ENCODE results near the gene PRTG. TPM values are rescaled to one million over a fixed set of nuclear protein-coding genes. Genes with fewer than 3 reads are reported as not detected.
"Not testable (repeated sequence)": the region's sequence is repeated elsewhere in the genome, so short reads cannot be mapped to it uniquely, and the experiment has no call there.

Gene PRTG
- total RNA-seq, 1 experiment from 2014 or later: not detected

GRCh38 chr15:55740359-55740878 lies 2.5 kb downstream of the PRTG start:
- Histone ChIP-seq H3K27me3 (ENCODE audit: low read length) (no peaks in the 10 kb centered on the region), H3K9ac (ENCODE audit: low read length) (no peak overlapping the region), H3K4me3 (ENCODE audit: low read length) (no peak overlapping the region), H3K79me2 (ENCODE audit: low read length) (no peaks in the 10 kb centered on the region), H3K9me2 (replicated peaks; ENCODE audit: insufficient read depth, low read length) (no peaks in the 10 kb centered on the region), H4K20me1 (ENCODE audit: insufficient read depth, low read depth, low read length) (no peaks in the 10 kb centered on the region), H3K9me3 (ENCODE audit: low read length) (no peaks in the 10 kb centered on the region), H3K36me3 (ENCODE audit: insufficient read depth, low read length) (no peaks in the 10 kb centered on the region), H3K4me1 (ENCODE audit: low read length) (no peaks in the 10 kb centered on the region), H3K27ac (ENCODE audit: low read length) (no peak overlapping the region), H2AFZ (ENCODE audit: low read length) (no peak overlapping the region), H3K4me2 (ENCODE audit: low read depth, low read length, poor library complexity, severe bottlenecking) (no peak overlapping the region)
- DNase-seq: no peak

DNA sequence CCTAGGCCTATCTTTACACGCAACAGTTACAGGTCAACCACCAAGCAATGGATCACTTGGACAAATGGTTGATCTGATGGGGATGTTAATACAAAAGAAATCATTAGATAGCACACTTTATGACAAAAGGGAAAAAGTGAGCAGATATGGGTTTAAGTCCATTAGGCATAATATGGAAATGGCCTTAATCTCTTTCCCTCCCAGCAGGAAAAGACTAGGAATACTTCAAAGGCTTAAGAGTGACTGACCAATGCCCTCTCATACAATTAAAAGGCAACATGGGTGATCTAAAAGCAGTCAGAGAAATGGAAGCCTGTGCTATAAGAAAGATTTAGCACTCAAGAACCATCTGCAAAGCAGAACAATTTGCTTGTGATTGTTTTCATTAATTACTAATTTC lies 3.3 kb downstream of the PRTG start:
- Histone ChIP-seq H3K9ac (ENCODE audit: low read length) (no peak overlapping the region), H3K9me2 (replicated peaks; ENCODE audit: insufficient read depth, low read length) (no peaks in the 10 kb centered on the region), H3K36me3 (ENCODE audit: insufficient read depth, low read length) (no peaks in the 10 kb centered on the region), H3K9me3 (ENCODE audit: low read length) (no peaks in the 10 kb centered on the region), H3K27ac (ENCODE audit: low read length) (no peak overlapping the region), H2AFZ (ENCODE audit: low read length) (no peak overlapping the region), H3K4me2 (ENCODE audit: low read depth, low read length, poor library complexity, severe bottlenecking) (no peak overlapping the region), H3K27me3 (ENCODE audit: low read length) (no peaks in the 10 kb centered on the region), H3K79me2 (ENCODE audit: low read length) (no peaks in the 10 kb centered on the region), H3K4me3 (ENCODE audit: low read length) (no peak overlapping the region), H4K20me1 (ENCODE audit: insufficient read depth, low read depth, low read length) (no peaks in the 10 kb centered on the region), H3K4me1 (ENCODE audit: low read length) (no peaks in the 10 kb centered on the region)
- DNase-seq: no peak

DNA sequence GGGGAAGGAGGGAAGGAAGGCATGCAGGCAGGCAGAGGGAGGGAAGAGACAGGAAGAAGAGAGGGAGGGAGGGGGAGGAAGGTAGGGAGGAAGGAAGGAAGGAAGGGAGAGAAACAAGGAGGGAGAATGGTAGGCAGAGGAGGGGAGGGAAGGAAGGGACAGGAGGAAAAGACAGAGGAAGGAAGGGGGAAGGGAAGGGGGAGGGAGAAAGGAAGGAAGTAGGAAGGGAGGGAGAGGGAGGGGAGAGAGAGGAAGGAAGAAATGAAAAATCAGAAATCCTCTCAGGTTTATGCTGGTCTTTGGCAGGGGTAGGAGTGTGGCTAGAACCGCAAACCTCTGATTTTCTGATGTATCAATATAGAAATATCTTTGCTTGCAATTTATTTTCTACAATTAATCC lies 4.2 kb downstream of the PRTG start:
- H3K4me3 ChIP-seq (ENCODE audit: low read length): no peak overlapping the region
- H3K9me2 ChIP-seq (replicated peaks; ENCODE audit: insufficient read depth, low read length): no peaks in the 10 kb centered on the region
- H2AFZ ChIP-seq (ENCODE audit: low read length): no peak overlapping the region
- no peaks in the 10 kb centered on the region for H3K9me3 ChIP-seq (ENCODE audit: low read length)
- H3K27me3 ChIP-seq (ENCODE audit: low read length): no peaks in the 10 kb centered on the region
- H4K20me1 ChIP-seq (ENCODE audit: insufficient read depth, low read depth, low read length): no peaks in the 10 kb centered on the region
- no peaks in the 10 kb centered on the region for H3K4me1 ChIP-seq (ENCODE audit: low read length)
- no peaks in the 10 kb centered on the region for H3K79me2 ChIP-seq (ENCODE audit: low read length)
- no peak for DNase-seq
- no peak overlapping the region for H3K4me2 ChIP-seq (ENCODE audit: low read depth, low read length, poor library complexity, severe bottlenecking)
- no peak overlapping the region for H3K9ac ChIP-seq (ENCODE audit: low read length)
- H3K36me3 ChIP-seq (ENCODE audit: insufficient read depth, low read length): no peaks in the 10 kb centered on the region
- no peak overlapping the region for H3K27ac ChIP-seq (ENCODE audit: low read length)

DNA sequence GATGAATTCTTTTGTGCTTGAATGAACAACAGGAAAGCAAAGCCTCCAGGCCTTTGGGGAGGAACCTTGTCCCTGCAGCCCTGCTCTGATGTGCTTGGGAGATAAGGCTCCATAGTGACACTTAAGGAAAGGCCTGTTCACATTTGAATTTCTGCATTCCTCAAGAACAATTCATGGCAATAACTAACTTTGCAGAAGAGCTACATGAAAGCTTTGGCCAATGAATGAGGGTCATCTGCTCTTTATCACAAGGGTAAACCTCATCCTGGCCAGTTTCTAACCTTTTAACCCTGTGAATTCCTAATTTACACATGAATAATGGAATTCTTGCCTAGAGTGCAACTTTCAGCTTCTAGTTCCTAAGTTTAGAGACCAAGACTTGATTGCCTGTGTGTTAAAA lies 5.6 kb downstream of the PRTG start:
- Histone ChIP-seq H3K79me2 (ENCODE audit: low read length) (no peaks in the 10 kb centered on the region), H3K9me3 (ENCODE audit: low read length) (no peaks in the 10 kb centered on the region), H4K20me1 (ENCODE audit: insufficient read depth, low read depth, low read length) (no peaks in the 10 kb centered on the region), H3K36me3 (ENCODE audit: insufficient read depth, low read length) (no peaks in the 10 kb centered on the region), H3K9ac (ENCODE audit: low read length) (no peak overlapping the region), H3K27ac (ENCODE audit: low read length) (no peak overlapping the region), H2AFZ (ENCODE audit: low read length) (no peak overlapping the region), H3K9me2 (replicated peaks; ENCODE audit: insufficient read depth, low read length) (no peaks in the 10 kb centered on the region), H3K27me3 (ENCODE audit: low read length) (no peaks in the 10 kb centered on the region), H3K4me2 (ENCODE audit: low read depth, low read length, poor library complexity, severe bottlenecking) (no peak overlapping the region), H3K4me3 (ENCODE audit: low read length) (no peak overlapping the region), H3K4me1 (ENCODE audit: low read length) (no peaks in the 10 kb centered on the region)
- DNase-seq: no peak

DNA sequence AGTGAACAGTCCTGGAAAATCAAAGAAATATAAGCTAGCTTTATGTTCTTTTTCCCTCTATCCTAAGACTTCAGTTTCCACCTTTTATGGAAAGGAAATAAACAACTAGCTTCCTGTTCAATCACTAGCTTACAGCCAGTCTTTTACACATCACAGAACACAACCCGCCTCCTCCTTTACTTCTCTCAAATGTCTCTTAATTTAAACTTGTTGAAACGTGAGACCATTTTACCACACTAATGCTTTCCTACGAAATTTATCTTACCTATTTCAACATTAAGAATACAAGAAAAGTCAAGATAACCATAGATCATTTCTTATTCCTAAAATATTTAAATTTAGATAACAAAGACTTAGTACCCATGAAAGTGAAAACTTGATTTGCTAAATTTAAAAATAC lies 6.2 kb downstream of the PRTG start:
- no peaks in the 10 kb centered on the region for H4K20me1 ChIP-seq (ENCODE audit: insufficient read depth, low read depth, low read length)
- H3K4me2 ChIP-seq (ENCODE audit: low read depth, low read length, poor library complexity, severe bottlenecking): no peak overlapping the region
- DNase-seq: no peak
- H3K4me3 ChIP-seq (ENCODE audit: low read length): no peak overlapping the region
- no peaks in the 10 kb centered on the region for H3K36me3 ChIP-seq (ENCODE audit: insufficient read depth, low read length)
- H3K27ac ChIP-seq (ENCODE audit: low read length): no peak overlapping the region
- H2AFZ ChIP-seq (ENCODE audit: low read length): no peak overlapping the region
- H3K4me1 ChIP-seq (ENCODE audit: low read length): no peaks in the 10 kb centered on the region
- H3K9me3 ChIP-seq (ENCODE audit: low read length): no peaks in the 10 kb centered on the region
- H3K9ac ChIP-seq (ENCODE audit: low read length): no peak overlapping the region
- no peaks in the 10 kb centered on the region for H3K27me3 ChIP-seq (ENCODE audit: low read length)
- no peaks in the 10 kb centered on the region for H3K9me2 ChIP-seq (replicated peaks; ENCODE audit: insufficient read depth, low read length)
- no peaks in the 10 kb centered on the region for H3K79me2 ChIP-seq (ENCODE audit: low read length)

GRCh38 chr15:55734641-55735040 lies 8.3 kb downstream of the PRTG start:
- Histone ChIP-seq H3K9ac (ENCODE audit: low read length) (no peak overlapping the region), H4K20me1 (ENCODE audit: insufficient read depth, low read depth, low read length) (no peaks in the 10 kb centered on the region), H3K4me3 (ENCODE audit: low read length) (no peak overlapping the region), H3K4me1 (ENCODE audit: low read length) (no peaks in the 10 kb centered on the region), H3K9me3 (ENCODE audit: low read length) (no peaks in the 10 kb centered on the region), H3K27ac (ENCODE audit: low read length) (no peak overlapping the region), H3K9me2 (replicated peaks; ENCODE audit: insufficient read depth, low read length) (no peaks in the 10 kb centered on the region), H3K79me2 (ENCODE audit: low read length) (no peaks in the 10 kb centered on the region), H2AFZ (ENCODE audit: low read length) (no peak overlapping the region), H3K36me3 (ENCODE audit: insufficient read depth, low read length) (no peaks in the 10 kb centered on the region), H3K27me3 (ENCODE audit: low read length) (no peaks in the 10 kb centered on the region), H3K4me2 (ENCODE audit: low read depth, low read length, poor library complexity, severe bottlenecking) (no peak overlapping the region)
- no peak for DNase-seq

- DNase-seq; H3K9ac ChIP-seq (ENCODE audit: low read length); H3K79me2 ChIP-seq (ENCODE audit: low read length); H3K4me1 ChIP-seq (ENCODE audit: low read length); H3K9me2 ChIP-seq (replicated peaks; ENCODE audit: insufficient read depth, low read length); H3K4me2 ChIP-seq (ENCODE audit: low read depth, low read length, poor library complexity, severe bottlenecking); H3K36me3 ChIP-seq (ENCODE audit: insufficient read depth, low read length); H3K27me3 ChIP-seq (ENCODE audit: low read length); H2AFZ ChIP-seq (ENCODE audit: low read length); H3K4me3 ChIP-seq (ENCODE audit: low read length); H3K27ac ChIP-seq (ENCODE audit: low read length); H4K20me1 ChIP-seq (ENCODE audit: insufficient read depth, low read depth, low read length); H3K9me3 ChIP-seq (ENCODE audit: low read length): not testable (repeated sequence)
Observed at GRCh38 chr15:55733461-55733860, 9.5 kb downstream of the PRTG start.

- Histone ChIP-seq H3K36me3 (ENCODE audit: insufficient read depth, low read length) (no peaks in the 10 kb centered on the region), H3K27ac (ENCODE audit: low read length) (no peak overlapping the region), H3K9ac (ENCODE audit: low read length) (no peak overlapping the region), H2AFZ (ENCODE audit: low read length) (no peak overlapping the region), H3K4me2 (ENCODE audit: low read depth, low read length, poor library complexity, severe bottlenecking) (no peak overlapping the region), H3K27me3 (ENCODE audit: low read length) (no peaks in the 10 kb centered on the region), H4K20me1 (ENCODE audit: insufficient read depth, low read depth, low read length) (no peaks in the 10 kb centered on the region), H3K9me3 (ENCODE audit: low read length) (no peaks in the 10 kb centered on the region), H3K4me3 (ENCODE audit: low read length) (no peak overlapping the region), H3K4me1 (ENCODE audit: low read length) (no peaks in the 10 kb centered on the region), H3K79me2 (ENCODE audit: low read length) (no peaks in the 10 kb centered on the region), H3K9me2 (replicated peaks; ENCODE audit: insufficient read depth, low read length) (no peaks in the 10 kb centered on the region)
- no peak for DNase-seq
Observed at GRCh38 chr15:55721554-55722185, 21.3 kb downstream of the PRTG start.

All from Karpas-422 (cell line).